ENCODE results near the gene FAM53B.

- TF ChIP-seq CTCF (IDR thresholded peaks at IDR 0.05) (no peak), POLR2A (IDR thresholded peaks at IDR 0.05) (no peak)
Measured at GRCh38 chr10:124596116-124596785, 147.9 kb downstream of the FAM53B start.
